DMS79 treated with DMSO at 0.1 percent for 48 hours (cell line): ENCODE measurements around the gene AMZ2.
A peak's percentile ranks its signal among the peaks of the same experiment; 100 is the strongest.
"Not testable (repeated sequence)": the region's sequence is repeated elsewhere in the genome, so short reads cannot be mapped to it uniquely, and the experiment has no call there.

ENCODE experiments used
- DNase-seq: peaks from one replicate; lab custom pipeline; 2025; lab: John Stamatoyannopoulos, UW

Gene AMZ2

DNA sequence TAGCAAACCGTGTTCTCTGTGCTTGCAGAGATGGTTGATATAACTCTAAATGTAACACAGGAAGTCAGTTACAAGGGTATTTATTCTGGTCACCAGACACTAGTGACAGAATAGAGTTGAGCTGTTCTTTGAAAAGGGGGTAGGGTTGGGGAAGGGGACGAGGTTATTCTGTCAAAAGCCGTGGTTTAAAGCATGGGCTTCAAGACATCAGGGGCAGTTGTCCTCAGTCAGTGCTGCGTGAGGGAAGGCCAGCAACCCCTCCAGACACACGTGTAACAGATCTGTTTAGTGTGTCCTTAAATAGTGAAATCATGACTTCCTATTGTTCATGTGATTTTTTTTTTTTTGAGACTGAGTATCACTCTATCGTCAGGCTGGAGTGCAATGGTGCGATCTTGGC is 5.6 kb downstream of the AMZ2 start:
- not testable (repeated sequence) for DNase-seq

DNA sequence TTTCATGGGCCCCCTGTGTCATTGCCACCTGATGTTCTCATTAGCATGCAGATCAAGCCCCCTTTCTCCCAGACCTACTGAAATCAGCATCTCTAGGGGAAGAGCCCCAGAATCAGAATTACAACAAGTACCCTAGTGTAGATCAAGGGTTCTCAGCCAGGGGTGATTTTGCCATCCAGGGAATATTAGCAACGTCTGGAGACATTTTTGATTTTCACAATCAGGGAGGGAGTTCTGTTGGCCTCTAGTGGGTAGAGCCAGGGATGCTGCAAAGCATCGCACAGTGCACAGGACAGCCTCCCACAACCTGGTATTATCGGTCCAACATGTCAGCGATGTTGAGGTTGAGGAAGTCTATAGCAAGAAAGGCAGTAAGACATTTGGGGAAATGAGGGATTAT is 7.3 kb downstream of the AMZ2 start:
- DNase-seq = no peak

DNA sequence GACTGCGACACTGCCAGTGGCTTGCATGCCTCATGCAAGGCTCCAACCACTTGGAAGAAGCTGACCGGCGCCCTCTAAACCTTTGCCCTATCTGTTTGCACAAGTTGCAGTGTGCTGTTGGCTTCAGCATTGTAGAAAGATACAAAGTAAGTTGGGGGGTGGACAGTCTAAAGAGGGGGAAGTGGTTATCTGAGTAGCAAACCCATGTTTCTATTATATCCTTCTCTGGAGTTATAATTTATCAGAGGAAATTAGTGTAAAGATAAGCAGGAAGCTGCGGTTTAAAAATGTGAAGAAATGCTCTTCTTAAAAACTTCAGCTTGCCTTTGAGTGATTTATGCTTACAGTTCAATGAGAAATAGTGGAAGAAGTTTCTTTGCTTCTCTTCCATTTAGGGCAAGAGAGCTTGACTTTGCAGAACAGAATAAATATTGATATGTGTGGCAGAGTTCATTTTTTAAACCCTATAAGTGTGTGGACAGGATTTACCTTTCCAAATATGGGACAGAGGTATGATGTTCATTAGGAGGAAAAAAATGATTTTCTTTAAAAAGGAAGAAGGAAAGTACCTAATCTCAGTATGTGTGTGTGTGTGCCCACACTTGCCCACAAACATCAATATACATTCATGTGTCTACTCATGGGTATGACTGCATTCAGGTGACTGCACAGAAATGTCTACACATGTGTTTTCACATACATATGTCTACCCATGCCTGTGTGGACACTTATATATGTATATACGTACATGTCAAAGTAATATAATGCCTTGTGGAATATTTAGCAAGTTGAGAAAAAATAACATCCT is 8.1 kb downstream of the AMZ2 start:
- DNase-seq = no peak

DNA sequence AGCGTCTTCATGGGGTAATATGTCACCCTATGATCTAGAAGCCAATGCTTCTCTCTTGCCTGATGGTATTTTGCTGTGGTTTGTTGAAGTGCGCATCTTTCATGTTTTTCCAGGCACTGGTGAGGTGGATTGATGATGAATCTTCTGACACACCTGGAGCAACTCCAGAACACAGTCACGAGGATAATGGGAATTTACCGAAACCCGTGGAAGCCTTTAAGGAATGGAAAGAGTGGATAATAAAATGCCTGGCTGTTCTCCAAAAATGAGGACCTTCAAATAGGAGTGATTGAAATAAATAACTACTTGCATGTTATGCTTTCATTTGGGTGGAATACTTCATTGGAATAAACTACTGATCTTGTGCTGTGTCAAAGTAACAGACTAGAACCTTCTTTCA is 8.9 kb downstream of the AMZ2 start:
- DNase-seq = not testable (repeated sequence)

DNA sequence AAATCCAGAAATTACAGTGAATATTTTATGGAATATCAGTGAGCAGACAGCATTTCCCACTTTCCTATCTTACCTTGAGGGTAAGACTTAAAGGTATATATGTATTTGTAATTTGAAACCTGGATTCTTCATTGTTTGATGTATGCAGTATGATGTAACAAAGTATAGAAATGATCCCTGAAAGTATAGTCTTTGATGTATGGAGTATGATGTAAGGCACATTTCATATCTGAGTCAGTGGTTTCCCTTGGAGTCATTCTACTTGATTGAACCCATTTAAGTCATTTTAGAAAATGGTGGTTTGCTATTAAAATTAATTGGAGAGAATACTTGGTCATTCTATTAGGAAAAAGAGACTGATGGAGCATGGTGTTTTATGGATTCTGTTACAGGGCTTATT is 10.1 kb downstream of the AMZ2 start:
- no peak for DNase-seq

DNA sequence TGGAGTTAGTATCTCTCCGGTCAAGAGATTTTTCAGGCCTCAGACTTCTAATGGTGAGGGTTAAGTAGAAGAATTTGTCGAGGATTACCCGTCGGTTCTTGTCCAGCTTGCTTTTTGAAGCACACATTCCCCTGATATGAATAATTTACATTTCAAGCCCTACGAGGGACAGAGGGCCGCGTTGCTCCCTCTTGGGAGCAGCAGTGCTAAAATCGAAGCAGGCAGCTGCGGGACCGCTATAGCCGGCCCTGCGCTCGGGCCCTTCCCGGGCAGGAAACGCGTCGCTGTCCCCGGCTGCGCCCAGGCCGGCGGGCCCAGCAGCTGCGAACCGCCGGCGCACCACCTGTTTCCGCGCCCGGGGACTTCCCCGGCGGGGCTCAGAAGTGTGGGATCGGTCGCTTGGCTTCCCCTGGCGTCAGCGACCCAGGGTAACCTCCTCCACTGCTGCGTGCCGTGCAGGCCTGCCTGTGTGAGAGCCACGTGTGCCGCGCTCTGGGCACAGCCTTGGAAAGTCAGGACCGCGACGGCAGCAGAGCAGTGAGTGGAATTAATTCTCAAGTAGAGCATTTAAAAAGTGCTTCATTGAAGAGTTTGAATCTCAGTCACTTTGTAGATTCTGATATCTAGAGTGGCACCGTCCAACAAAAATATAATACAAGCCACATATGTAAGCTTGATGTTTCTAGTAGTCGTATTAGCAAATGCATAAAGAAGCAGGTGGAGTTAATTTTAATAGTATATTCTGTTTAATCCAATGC is 11.2 kb downstream of the AMZ2 start:
- DNase-seq = peak; percentile 1

DNA sequence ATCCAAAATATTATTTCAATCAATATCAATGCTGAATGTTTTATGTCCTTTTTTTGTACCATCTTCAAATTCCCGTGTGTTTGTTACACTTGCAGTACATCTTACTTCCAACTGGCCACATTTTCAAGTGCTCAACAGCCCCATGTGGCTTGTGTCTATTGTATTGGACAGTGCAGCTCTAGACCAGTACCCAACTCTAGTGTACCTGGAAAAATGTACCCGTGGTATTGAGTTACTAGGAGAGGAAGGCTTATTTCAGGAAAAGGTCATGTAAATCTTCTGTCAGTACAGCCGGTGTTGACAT is 11.8 kb downstream of the AMZ2 start:
- DNase-seq = not testable (repeated sequence)

DNA sequence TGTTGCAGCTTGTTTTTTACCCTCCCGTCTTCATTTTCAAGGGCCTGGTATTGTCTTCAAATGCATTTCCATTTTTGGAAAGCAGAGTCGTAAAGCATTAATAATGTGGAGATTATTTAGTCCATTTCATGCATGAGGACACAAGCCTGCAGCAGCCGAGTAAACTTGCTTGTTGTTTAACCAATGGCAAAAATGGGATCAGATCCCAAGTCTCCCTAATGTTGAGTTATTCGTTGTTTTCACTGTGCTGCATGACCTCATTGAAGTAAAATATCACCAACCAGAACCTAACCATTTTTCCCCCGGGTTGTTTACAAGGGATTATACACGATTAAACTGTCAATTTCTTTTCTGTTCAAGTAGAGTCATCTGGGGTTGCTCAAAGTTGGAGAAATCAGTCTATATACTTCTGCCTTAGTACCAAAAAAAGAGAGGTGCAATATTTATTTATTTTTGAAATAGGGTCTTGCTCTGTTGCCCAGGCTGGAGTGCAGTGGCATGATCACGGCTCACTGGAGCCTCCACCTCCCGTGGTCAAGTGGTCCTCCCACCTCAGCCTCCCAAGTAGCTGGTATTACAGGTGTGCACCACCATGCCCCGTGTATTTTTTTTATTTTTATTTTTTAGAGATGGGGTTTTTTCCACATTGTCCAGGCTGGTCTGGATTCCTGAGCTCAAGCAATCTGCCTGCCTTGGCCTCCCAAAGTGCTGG is 12.4 kb downstream of the AMZ2 start:
- DNase-seq = peak; percentile 1

DNA sequence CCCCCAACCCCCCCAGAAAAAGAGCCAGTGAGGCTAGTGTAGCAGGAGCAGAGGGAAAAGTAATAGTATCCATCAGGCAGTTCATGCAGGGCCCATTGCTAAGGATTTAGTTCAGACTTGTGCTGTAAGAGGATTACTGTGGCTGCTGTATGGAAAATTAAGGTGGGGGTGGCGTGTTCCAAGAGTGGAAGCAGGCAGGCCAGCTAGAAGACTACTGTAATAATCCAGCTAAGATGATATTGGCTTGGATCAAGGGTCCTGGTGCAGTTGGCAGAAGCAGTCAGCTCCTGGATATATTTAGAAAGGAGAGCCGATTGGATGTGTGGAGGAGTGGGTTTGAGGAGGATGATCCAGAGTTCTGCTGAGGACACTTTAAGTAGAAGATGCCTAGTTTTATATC is 14.6 kb downstream of the AMZ2 start:
- not testable (repeated sequence) for DNase-seq

DNA sequence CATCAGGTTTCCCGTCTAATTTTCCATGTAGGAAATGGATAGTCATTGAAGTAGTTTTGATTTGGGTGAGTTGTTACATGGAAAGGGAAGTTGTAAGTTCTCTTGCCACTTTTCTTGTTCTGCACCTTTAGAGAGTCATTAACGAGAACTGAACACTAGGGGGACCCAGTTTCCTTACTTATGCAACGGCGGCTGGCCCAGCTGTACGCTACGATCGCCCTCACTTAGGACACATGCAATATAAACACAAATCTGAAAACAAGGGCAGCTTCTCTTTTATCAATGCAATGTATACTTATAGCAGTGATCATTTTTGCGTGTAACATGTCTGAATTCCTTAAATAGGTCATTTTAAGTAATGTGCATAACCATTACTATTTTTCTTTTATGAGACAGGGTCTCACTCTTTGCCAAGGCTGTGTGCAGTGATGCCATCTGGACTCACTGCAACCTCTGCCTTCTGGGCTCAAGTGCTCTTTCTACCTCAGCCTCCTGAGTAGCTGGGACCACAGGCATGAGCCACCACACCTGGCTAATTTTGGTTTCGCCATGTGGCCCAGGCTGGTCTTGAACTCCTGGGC is 15.3 kb downstream of the AMZ2 start:
- peak; percentile 12 for DNase-seq

DNA sequence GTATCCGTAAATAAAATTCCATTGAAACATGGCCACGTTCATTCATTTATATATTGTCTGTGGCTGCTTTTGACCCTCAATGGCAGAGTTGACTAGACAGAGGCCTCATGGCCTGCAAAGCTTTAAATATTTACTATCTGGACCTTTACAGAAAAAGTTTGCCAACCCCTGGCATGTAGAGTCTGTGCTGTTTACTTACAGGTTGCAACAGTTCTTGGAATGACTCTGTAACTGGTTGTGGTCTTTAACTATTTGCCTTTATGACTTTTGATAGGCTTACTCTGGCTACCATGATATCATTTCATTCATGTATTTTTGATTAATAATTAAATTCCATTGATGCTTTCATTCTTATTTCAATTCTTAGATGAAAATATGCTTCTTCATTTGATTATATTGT is 18.0 kb downstream of the AMZ2 start:
- not testable (repeated sequence) for DNase-seq

DNA sequence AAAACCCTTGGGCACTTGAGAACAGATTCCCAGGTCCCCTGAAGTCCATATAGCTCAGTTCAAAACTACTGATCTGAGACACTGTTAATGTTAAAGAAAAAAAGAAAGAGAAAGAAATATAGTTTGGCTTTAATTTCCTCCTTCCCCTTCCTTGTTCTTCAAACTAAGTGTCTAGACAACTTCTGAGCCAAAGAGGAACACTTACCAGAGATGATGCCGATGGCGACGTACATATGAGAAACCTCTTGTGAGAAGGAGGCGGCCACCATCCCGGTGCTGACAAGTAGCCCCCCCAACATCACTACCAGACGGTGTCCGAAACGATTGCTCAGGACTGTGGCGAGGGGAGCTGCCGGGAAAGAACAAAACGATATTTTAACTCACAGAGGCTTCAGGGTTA is 25.9 kb downstream of the AMZ2 start:
- no peak for DNase-seq

DNA sequence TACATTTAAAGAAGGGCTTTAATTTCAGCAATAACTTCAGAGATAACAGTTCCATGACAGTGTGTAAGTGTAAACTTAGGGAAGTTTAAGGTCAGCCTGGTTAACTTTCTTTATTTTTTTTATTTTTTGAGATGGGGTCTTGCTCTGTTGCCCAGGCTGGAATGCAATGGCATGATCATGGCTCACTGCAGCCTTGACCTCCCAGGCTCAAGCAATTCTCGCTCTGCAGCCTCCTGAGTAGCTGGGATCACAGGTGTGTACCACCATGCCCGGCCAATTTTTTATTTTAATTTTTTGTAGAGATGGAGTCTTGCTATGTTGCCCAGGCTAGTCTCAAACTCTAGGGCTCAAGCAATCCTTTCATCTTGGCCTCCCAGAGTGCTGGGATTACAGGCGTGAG is 28.5 kb downstream of the AMZ2 start:
- not testable (repeated sequence) for DNase-seq

DNA sequence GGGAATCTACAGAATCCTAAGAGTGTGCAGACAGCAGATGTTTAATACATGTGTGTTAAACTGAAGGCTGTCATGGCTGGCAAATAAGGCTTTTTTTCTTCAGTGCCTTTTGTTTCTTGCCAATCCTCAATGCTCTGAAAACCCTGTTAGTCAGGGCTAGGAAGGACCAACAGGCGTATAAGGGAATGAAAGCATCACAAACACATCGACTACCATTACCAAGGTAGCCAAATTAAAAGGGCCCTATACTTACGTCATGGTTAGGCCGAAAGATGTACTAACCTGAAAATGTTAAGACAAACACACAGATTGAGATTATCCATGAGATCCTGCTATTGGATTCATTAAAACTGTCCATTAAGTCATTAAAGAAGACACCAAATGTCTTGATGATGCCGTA is 30.0 kb downstream of the AMZ2 start:
- DNase-seq = no peak

DNA sequence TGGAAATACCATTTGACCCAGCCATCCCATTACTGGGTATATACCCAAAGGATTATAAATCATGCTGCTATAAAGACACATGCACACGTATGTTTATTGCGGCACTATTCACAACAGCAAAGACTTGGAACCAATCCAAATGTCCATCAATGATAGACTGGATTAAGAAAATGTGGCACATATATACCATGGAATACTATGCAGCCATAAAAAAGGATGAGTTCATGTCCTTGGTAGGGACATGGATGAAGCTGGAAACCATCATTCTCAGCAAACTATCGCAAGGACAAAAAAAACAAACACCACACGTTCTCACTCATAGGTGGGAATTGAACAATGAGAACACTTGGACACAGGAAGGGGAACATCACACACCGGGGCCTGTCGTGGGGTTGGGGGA is 34.1 kb downstream of the AMZ2 start:
- DNase-seq = not testable (repeated sequence)

DNA sequence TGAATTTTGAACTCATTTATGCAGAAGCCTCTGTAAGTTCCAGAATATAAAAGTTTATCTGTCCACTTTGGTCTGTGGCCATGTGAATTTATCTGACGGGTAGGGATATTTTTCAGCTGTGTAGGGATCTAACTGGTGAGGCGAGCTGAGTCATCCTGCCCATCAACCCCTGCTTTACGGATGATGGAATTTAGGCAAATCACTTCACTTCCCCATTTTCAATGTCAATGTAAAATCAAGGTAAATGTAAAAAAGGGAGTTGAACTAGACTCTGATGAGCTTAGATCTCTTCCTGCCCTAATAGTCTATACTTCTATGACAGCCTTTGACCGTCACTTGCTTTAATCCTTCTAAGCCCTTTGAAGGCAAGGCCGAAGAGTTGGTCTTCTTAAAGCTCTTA is 40.5 kb downstream of the AMZ2 start:
- no peak for DNase-seq

DNA sequence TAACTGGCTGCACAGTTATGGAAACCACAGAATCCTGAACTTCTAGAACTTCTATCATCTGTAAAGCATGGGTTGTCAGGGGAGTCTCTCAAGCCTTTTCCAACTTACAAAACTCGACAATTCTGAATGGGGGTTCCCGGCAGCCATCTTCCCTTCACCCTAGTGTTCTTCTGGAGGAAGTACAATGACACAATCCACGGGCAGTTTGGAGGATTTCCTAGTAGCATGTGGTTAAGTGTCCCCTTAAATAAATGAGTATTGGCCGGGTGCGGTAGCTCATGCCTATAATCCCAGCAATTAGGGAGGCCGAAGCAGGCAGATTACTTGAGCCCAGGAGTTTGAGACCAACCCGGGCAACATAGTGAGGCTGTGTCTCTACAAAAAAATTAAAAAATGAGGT is 41.0 kb downstream of the AMZ2 start:
- DNase-seq = no peak

DNA sequence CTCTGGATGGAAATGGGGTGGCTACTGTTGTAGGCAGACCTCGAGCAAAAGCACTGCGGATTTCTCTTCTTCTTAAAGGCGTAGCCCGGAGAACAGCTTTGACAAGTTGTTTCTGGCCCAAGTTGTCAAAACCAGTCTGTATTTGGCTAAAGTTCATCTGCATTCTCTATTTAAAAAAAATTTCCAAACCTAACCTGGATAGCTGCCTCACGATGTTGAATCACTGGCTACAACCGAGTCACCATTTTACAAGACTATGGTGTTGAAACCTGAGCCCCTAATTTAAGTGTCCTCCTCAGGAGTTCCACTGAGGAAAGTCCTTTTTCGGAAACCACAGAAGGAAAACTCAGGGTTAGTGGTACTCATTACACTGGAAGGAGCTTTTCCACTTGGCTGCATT is 41.6 kb downstream of the AMZ2 start:
- DNase-seq = no peak

DNA sequence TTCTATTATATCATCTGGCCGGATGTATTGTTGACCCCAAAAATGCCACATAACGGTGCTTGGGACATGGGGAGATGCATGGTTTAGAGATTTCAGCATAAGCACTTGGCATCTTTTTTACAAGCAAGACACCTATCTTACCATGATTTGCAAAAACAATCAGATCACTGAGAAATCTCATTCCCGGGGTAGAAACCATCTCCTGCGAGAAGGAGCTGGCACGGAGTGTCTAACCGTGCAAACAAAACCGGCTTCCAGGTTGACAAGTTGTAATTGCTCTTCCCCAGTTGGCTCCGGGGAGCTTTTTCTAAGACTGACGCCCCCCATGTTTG is 42.1 kb downstream of the AMZ2 start:
- no peak for DNase-seq

DNA sequence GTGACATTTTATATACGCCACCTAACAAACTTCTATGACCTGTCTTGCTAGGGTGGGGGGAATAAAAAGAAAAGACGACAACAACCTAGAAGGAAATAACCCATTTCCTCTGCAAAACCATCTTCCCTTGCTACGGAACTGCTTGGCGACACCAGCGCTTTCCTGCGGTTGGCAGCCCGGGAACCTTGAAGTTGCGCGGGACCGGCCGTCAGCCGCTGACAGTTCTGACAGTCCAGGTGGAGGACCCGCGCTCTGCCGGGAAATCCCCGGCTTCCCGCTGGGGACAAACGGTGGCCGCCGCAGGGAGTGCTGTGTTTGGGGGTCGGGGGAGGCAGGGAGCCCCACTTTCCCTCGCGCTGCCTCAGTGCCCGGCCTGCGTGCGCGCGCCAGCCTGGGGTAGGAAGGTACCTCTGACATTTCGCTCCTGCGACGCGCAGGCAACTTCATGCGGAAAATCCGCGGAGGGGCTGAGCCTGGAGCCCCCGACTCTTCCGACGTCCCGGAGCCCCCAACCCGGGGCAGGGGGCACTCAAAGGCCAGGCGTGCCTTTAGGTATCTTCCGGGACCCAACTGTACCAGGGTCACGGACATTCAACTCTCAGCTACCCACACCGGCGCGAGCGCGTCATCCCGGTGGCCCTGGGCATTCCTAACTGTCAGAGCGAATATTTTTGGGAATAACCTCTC is 42.6 kb downstream of the AMZ2 start:
- no peak for DNase-seq

DNA sequence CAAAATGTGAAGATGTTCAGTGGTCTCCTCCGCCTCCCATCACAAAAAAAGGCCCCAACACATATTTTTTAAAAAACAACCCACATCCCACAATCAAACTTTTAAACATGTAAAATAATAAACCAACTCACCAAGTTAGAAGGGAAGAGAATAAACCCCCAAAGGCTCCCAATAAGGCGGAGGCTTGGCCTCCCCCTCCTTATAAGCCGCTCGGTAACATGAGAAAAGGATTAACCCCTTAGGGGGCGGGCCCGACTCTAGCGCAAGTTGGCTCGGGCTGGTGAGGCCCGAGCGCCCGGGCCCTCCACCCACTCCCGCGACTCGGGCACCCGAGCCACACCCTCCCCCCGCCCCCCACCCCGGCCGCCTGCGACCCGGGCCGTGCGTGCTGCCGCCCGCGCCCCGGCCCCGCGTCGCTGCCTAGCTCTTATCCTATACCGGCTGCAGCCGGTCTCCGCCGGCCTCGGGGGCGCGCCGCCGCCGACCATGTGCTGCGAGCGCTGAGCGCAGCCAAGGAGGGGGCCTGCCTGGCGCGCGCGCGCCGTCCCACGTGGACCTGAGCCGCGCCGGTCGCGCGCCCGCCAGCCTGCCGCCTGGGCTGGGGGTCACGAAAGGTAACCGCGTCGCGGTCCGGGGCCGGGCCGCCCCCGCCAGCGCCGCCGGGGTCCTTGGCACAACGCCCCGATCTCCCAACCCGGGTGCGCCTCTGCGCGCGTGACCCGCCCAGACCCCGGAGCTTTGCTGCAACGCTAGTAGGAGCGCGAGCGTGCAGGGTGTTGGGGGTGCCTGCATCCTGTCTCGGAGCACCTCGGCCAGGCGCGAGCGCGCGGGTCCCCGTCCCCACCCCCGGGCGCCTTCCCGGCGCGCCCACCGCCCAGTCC is 43.4 kb downstream of the AMZ2 start, which contains the start of the genes ARSG and SLC16A6:
Gene ARSG, plus strand, starts transcription at position 541 of the 881 bp plus-strand sequence. CDS start 15,999 bp downstream, outside the sequence.
Gene SLC16A6, minus strand, starts transcription at position 173 of the 881 bp plus-strand sequence. CDS start 12,807 bp downstream, outside the sequence.
- DNase-seq = peak; percentile 4
